CD14-positive monocyte (primary cell): ENCODE results near the gene RNF151. TPM values are rescaled to one million over a fixed set of nuclear protein-coding genes. Genes with fewer than 3 reads are reported as not detected.
A peak's percentile ranks its signal among the peaks of the same experiment; 100 is the strongest.

Source experiments
- DNase-seq, 3 donors: peaks; one replicate each; pipeline ENCODE4 v3.0.0-alpha.2; 2011 to 2022
- H2AFZ ChIP-seq: 2 replicates; pipeline ENCODE4 v1.6.0; 2012; ENCODE audit warnings: mild to moderate bottlenecking, low read depth, low read length, inconsistent platforms; ENCODE audit not compliant: insufficient read depth, poor library complexity, severe bottlenecking
- H3K27ac ChIP-seq, 2 donors: 1 replicate in 1 of 2; 2 replicates in 1 of 2; pipeline ENCODE4 v1.5.1; 2012 to 2013; ENCODE audit warnings: low read length in 2 of 2, control low read depth in 1 of 2, inconsistent platforms in 1 of 2, low read depth in 1 of 2, mild to moderate bottlenecking in 1 of 2
- H3K27me3 ChIP-seq, 2 donors: one replicate each; pipeline versions ENCODE4 v1.6.0 to v1.6.1; 2011 to 2013; ENCODE audit warnings: low read length in 2 of 2; ENCODE audit not compliant: control insufficient read depth in 2 of 2, insufficient read depth in 2 of 2
- H3K36me3 ChIP-seq, 2 donors: replicated peaks in 1 of 2; 1 replicate in 1 of 2; 2 replicates in 1 of 2; pipeline versions ENCODE4 v1.5.1 to v1.6.1; 2012 to 2013; ENCODE audit warnings: low read length in 2 of 2, control low read depth in 1 of 2, inconsistent platforms in 1 of 2, mild to moderate bottlenecking in 1 of 2; ENCODE audit not compliant: insufficient read depth in 2 of 2, control insufficient read depth in 1 of 2
- H3K4me1 ChIP-seq, 2 donors: 1 replicate in 1 of 2; 2 replicates in 1 of 2; pipeline versions ENCODE4 v1.5.1 to v1.6.1; 2012 to 2013; ENCODE audit warnings: low read length in 2 of 2, control low read depth in 1 of 2, inconsistent platforms in 1 of 2, mild to moderate bottlenecking in 1 of 2, moderate library complexity in 1 of 2; ENCODE audit not compliant: insufficient read depth in 2 of 2, control insufficient read depth in 1 of 2
- H3K4me2 ChIP-seq: replicated peaks from 2 replicates; pipeline ENCODE3; 2012; ENCODE audit warnings: low read length, moderate library complexity, mild to moderate bottlenecking; ENCODE audit not compliant: poor library complexity, severe bottlenecking; ENCODE audit errors: extremely low read depth
- H3K4me3 ChIP-seq, 3 experiments: fragments of 200-600 bp in 1 of 3; sonication (generic) in 1 of 3; replicated peaks in 1 of 3; 1 replicate in 2 of 3; 2 replicates in 1 of 3; pipeline ENCODE4 v1.5.1; 2011 to 2013; ENCODE audit warnings: low read length in 3 of 3, mild to moderate bottlenecking in 3 of 3, control low read depth in 2 of 3, low read depth in 2 of 3, inconsistent platforms in 1 of 3, moderate library complexity in 1 of 3
- H3K79me2 ChIP-seq: 2 replicates; pipeline ENCODE4 v1.6.0; 2012; ENCODE audit warnings: mild to moderate bottlenecking, control low read depth, inconsistent platforms, low read length, moderate library complexity; ENCODE audit not compliant: insufficient read depth
- H3K9ac ChIP-seq: 2 replicates; pipeline ENCODE4 v1.6.0; 2017; ENCODE audit warnings: low read length, mild to moderate bottlenecking; ENCODE audit not compliant: insufficient read depth, poor library complexity, severe bottlenecking
- H3K9me3 ChIP-seq, 2 donors: replicated peaks in 1 of 2; 1 replicate in 1 of 2; 2 replicates in 1 of 2; pipeline versions ENCODE4 v1.5.1 to v1.6.1; 2012 to 2013; ENCODE audit warnings: low read length in 2 of 2, control low read depth in 1 of 2; ENCODE audit not compliant: control insufficient read depth in 1 of 2, insufficient read depth in 1 of 2
- H4K20me1 ChIP-seq: 2 replicates; pipeline ENCODE4 v1.6.0; 2012; ENCODE audit warnings: mild to moderate bottlenecking, low read length, control low read depth, moderate library complexity; ENCODE audit not compliant: insufficient read depth
- H3K27ac Mint-ChIP-seq, 7 donors: one replicate each; pipeline ENCODE4 v1.8.0; 2020; ENCODE audit warnings: mild to moderate bottlenecking in 7 of 7, mixed read lengths in 7 of 7, moderate library complexity in 6 of 7, inconsistent platforms in 2 of 7
- H3K27me3 Mint-ChIP-seq, 3 donors: one replicate each; pipeline ENCODE4 v1.8.0; 2021 to 2022; ENCODE audit warnings: low read depth in 3 of 3, mild to moderate bottlenecking in 3 of 3, mixed read lengths in 3 of 3, moderate library complexity in 3 of 3, inconsistent platforms in 1 of 3
- H3K36me3 Mint-ChIP-seq, 2 donors: one replicate each; pipeline ENCODE4 v1.8.0; 2020; ENCODE audit warnings: mixed read lengths in 2 of 2, inconsistent platforms in 1 of 2, mild to moderate bottlenecking in 1 of 2
- H3K4me1 Mint-ChIP-seq: one replicate; pipeline ENCODE4 v1.8.0; 2020; ENCODE audit warnings: mild to moderate bottlenecking, mixed read lengths
- H3K4me3 Mint-ChIP-seq, 2 donors: one replicate each; pipeline ENCODE4 v1.8.0; 2020; ENCODE audit warnings: mild to moderate bottlenecking in 2 of 2, mixed read lengths in 2 of 2, moderate library complexity in 1 of 2
- H3K9me3 Mint-ChIP-seq, 7 donors: one replicate each; pipeline ENCODE4 v1.8.0; 2020 to 2022; ENCODE audit warnings: mixed read lengths in 7 of 7, mild to moderate bottlenecking in 6 of 7, moderate library complexity in 6 of 7, inconsistent platforms in 2 of 7
- CTCF ChIP-seq: fragments of 200-600 bp; IDR thresholded peaks from one replicate; pipeline ENCODE4 v1.8.0; 2022; ENCODE audit warnings: antibody characterized with exemption, mild to moderate bottlenecking
- WGBS: methylation state at CpG from one replicate; pipeline ENCODE4 v1.1.5; 2013; ENCODE audit warnings: missing lambda C conversion rate; ENCODE audit not compliant: insufficient coverage; 5-methylcytosine and 5-hydroxymethylcytosine counted together
- intact Hi-C, 2 donors: fragments of 100-400 bp; cut with micrococcal nuclease; formaldehyde crosslinking; loops; one replicate each; pipeline versions ENCODE4 v1.15.0 to v1.15.1; 2023
- polyA plus RNA-seq, 3 donors: library from polyadenylated mRNA; depleted of rRNA in 1 of 3; unstranded in 2 of 3; stranded (reverse) in 1 of 3; fragments of 300-500 nt in 2 of 3; fragments of >200 nt in 1 of 3; fragmentation: Illumina TruSeq in 2 of 3; gene quantifications; 1 replicate in 2 of 3; 2 replicates in 1 of 3; pipeline ENCODE4 v1.2.3, GENCODE V29; 2012 to 2021

Gene RNF151
- polyA plus RNA-seq, 3 donors: not detected

GRCh38 chr16:2003231-2003826 lies 36.7 kb downstream of the RNF151 start:
- Histone ChIP-seq H3K9ac (no peak overlapping the region), H3K4me1 (peaks cover 21 to 44% of the 10 kb centered on the region in 2 donors), H3K4me2 (no peak overlapping the region), H3K27me3 (no peaks in the 10 kb centered on the region), H3K4me3 (no peak overlapping the region), H3K79me2 (peaks cover 49% of the 10 kb centered on the region), H3K27ac (no peak overlapping the region), H3K9me3 (no peaks in the 10 kb centered on the region), H2AFZ (no peak overlapping the region), H3K36me3 (peaks cover 44 to 51% of the 10 kb centered on the region in 2 donors), H4K20me1 (peaks cover 63% of the 10 kb centered on the region)
- intact Hi-C loops: loop anchor here (10.0 kb wide), 2 partner anchors 241 to 251 kb away; partner anchors contain the start of gene ECI1 (in 1 of the 2)
- Mint-ChIP-seq H3K27ac (no peak overlapping the region), H3K9me3 (peaks cover 0 to 2% (median 0%) of the 10 kb centered on the region in 7 donors), H3K27me3 (peaks cover 0 to 1% (median 0%) of the 10 kb centered on the region in 3 donors), H3K4me1 (peaks cover 35% of the 10 kb centered on the region), H3K36me3 (peaks cover 28 to 50% of the 10 kb centered on the region in 2 donors), H3K4me3 (no peak overlapping the region)
- no peak for DNase-seq
- no peak for TF ChIP-seq CTCF
- WGBS: 93% methylated on average over 4 of the region's 8 CpGs

GRCh38 chr16:2003827-2004641 lies 37.4 kb downstream of the RNF151 start:
- no peak overlapping the region for H2AFZ ChIP-seq
- TF ChIP-seq CTCF: peak; percentile 99
- no peak overlapping the region for H3K9ac ChIP-seq
- peak; percentile 86 to 91 (median 87) for DNase-seq
- H3K4me1 ChIP-seq: peaks cover 28 to 51% of the 10 kb centered on the region in 2 donors
- H3K36me3 ChIP-seq: peaks cover 39 to 44% of the 10 kb centered on the region in 2 donors
- Mint-ChIP-seq H3K36me3 (peaks cover 22 to 43% of the 10 kb centered on the region in 2 donors), H3K9me3 (peaks cover 0 to 2% (median 0%) of the 10 kb centered on the region in 7 donors), H3K4me3 (no peak overlapping the region), H3K27ac (peak overlapping the region in 2 of 7 donors; percentile 12 to 77), H3K4me1 (peaks cover 41% of the 10 kb centered on the region), H3K27me3 (peaks cover 0 to 1% (median 0%) of the 10 kb centered on the region in 3 donors)
- H3K9me3 ChIP-seq: no peaks in the 10 kb centered on the region
- 42% methylated on average over 36 of the region's 36 CpGs for WGBS
- no peaks in the 10 kb centered on the region for H3K27me3 ChIP-seq
- H3K4me3 ChIP-seq: peak overlapping the region in 1 of 3 experiments; percentile 36
- intact Hi-C loops: loop anchor here (10.0 kb wide), 2 partner anchors 241 to 251 kb away; partner anchors contain the start of gene ECI1 (in 1 of the 2)
- H3K4me2 ChIP-seq: peak overlapping the region; percentile 48
- peaks cover 67% of the 10 kb centered on the region for H4K20me1 ChIP-seq
- H3K79me2 ChIP-seq: peaks cover 56% of the 10 kb centered on the region
- no peak overlapping the region for H3K27ac ChIP-seq
